Measurements from ENCODE around the gene KAT7. TPM values are rescaled to one million over a fixed set of nuclear protein-coding genes. Genes with fewer than 3 reads are reported as not detected.
"Not testable (repeated sequence)": the region's sequence is repeated elsewhere in the genome, so short reads cannot be mapped to it uniquely, and the experiment has no call there.

Gene KAT7
- polyA plus RNA-seq, 3 donors from 2014 or later, result 32.3 to 67.2 (median 37.9) TPM

- peaks cover 31% of the 10 kb centered on the region in 2 donors for H3K4me1 Mint-ChIP-seq
- H3K4me3 Mint-ChIP-seq, result no peak overlapping the region
- peak overlapping the region in 3 of 6 donors; percentile 15 to 45 (median 34) for H3K27ac Mint-ChIP-seq
- H3K9me3 Mint-ChIP-seq, result no peaks in the 10 kb centered on the region
- peaks cover 0 to 2% (median 1%) of the 10 kb centered on the region in 3 donors for H3K27me3 Mint-ChIP-seq (ENCODE audit: low read depth in 3 of 3)
- peaks cover 36 to 73% (median 48%) of the 10 kb centered on the region in 3 donors for H3K36me3 Mint-ChIP-seq
- no peak for DNase-seq
Measured at GRCh38 chr17:49823614-49824013, 35.1 kb downstream of the KAT7 start.

DNA sequence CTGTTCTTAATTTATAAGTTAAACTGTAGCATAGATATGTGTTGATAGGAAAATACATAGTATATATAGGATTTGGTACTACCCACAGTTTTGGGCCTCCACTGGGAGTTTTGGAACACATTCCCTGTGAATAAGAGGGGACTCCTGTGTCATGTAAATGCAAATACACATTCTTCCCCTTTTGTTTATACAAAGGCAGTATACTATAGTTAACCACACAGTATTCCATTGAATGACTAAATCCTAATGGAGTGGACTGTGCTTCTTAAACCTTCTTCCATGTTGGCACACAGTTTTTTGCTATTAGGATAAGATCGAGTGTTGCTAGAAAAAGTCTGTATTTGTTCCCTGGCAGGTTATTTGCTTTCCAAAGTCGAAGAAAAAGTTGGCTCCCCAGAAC lies 37.2 kb downstream of the KAT7 start:
- Mint-ChIP-seq H3K36me3 (peaks cover 35 to 81% (median 47%) of the 10 kb centered on the region in 3 donors), H3K9me3 (no peaks in the 10 kb centered on the region)

DNA sequence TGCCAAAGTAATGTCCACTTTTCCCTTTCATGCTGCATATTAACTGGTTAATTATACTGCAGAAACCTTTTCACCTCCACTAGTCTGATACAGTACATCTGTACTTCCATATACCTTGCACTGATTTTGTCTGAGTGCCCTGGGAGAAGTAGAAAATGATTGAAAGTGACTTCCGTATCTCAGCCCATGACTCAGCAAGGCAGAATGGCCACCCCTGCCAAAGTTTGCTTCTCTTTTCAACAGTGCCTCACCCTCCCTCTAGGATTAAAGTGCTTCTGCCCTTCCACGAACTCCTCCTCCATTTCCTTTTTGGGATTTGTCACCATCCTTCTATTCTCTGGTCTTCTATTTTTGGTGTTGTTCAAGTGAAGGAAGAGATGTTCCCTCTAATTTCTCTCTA lies 39.8 kb downstream of the KAT7 start:
- not testable (repeated sequence) for H3K4me3 Mint-ChIP-seq
- peaks cover 0 to 11% of the 10 kb centered on the region in 2 donors for H3K4me1 Mint-ChIP-seq

More for the DNA sequence above, 37.2 kb downstream of the KAT7 start:
- DNase-seq, result no peak
- H3K4me1 Mint-ChIP-seq, result peaks cover 12 to 14% of the 10 kb centered on the region in 2 donors
- peaks cover 0 to 1% (median 0%) of the 10 kb centered on the region in 3 donors for H3K27me3 Mint-ChIP-seq (ENCODE audit: low read depth in 3 of 3)
- H3K27ac Mint-ChIP-seq, result peak overlapping the region in 1 of 6 donors; percentile 16
- no peak overlapping the region for H3K4me3 Mint-ChIP-seq

DNA sequence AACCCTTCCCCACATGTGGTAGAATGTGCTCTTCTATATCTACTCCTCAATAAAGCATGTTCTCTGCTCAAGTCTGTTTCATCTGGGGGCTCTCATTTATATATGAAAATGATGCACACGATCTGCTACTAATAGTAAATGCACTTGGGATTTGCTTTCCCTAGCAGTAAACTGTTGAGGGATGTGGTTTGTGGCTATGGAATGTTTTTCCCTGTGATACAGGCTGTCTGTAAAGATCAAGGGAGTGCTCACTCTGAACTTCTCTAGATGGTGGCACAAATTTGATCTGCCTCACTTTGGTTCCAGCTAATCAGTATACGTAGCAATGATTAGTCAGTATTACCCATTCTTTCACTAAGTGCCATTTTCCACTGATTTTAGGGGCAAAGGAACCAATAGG lies 40.5 kb downstream of the KAT7 start:
- peaks cover 33 to 62% (median 39%) of the 10 kb centered on the region in 3 donors for H3K36me3 Mint-ChIP-seq
- H3K27me3 Mint-ChIP-seq (ENCODE audit: low read depth in 3 of 3), result peaks cover 0 to 3% (median 0%) of the 10 kb centered on the region in 3 donors
- DNase-seq, result no peak
- H3K9me3 Mint-ChIP-seq, result no peaks in the 10 kb centered on the region
- peaks cover 0 to 15% of the 10 kb centered on the region in 2 donors for H3K4me1 Mint-ChIP-seq
- peak overlapping the region in 3 of 6 donors; percentile 34 to 76 (median 37) for H3K27ac Mint-ChIP-seq
- H3K4me3 Mint-ChIP-seq, result no peak overlapping the region

More for the DNA sequence above, 39.8 kb downstream of the KAT7 start:
- Mint-ChIP-seq H3K36me3 (peaks cover 28 to 63% (median 46%) of the 10 kb centered on the region in 3 donors), H3K27ac (peak overlapping the region in 1 of 6 donors; percentile 56)
- DNase-seq; H3K9me3 Mint-ChIP-seq; H3K27me3 Mint-ChIP-seq (ENCODE audit: low read depth in 3 of 3): not testable (repeated sequence)

GRCh38 chr17:49830605-49831004 lies 42.1 kb downstream of the KAT7 start:
- Mint-ChIP-seq H3K9me3 (no peaks in the 10 kb centered on the region), H3K4me3 (no peak overlapping the region), H3K4me1 (peaks cover 0 to 18% of the 10 kb centered on the region in 2 donors), H3K36me3 (peaks cover 30 to 58% (median 36%) of the 10 kb centered on the region in 3 donors), H3K27me3 (ENCODE audit: low read depth in 3 of 3) (peaks cover 0 to 3% (median 0%) of the 10 kb centered on the region in 3 donors), H3K27ac (peak overlapping the region in 2 of 6 donors; percentile 8 to 76)
- no peak for DNase-seq

DNA sequence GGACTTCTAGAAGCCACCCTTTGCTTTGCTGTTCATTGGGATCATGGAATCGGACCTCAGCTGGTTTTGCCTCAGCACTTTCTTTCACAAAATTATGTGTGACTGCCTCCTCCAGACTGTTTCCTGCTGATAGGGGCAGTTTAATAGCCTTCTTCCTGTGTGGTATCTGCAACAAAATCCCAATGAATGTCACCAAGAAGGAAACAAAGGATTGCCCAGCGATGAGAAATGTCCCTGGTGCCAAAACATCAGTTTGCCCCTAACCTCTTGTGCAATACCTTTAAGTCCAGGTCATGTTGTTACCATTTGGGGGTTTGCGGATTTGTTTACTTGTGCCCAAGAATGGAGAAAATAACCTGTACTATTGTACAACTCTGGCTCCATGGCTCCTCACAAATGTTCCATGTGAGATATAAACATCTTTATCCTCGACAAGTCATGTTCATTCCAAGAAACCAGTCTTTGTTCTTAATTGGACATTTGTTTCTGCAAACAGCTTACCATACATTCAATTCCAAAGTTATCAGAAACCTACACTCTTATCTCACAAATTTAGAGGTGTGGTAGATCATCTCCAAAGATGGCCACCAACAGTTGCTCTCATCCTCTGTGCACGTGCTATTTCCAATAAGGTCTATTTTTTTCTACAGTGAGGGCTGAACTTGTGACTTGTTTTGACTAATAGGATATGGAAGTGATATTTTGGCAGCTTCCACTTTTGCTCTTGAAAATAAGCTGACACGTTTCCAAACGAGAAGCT lies 44.5 kb downstream of the KAT7 start:
- Mint-ChIP-seq H3K4me1 (peaks cover 4 to 27% of the 10 kb centered on the region in 2 donors), H3K27me3 (ENCODE audit: low read depth in 3 of 3) (peaks cover 0 to 3% (median 0%) of the 10 kb centered on the region in 3 donors), H3K9me3 (no peaks in the 10 kb centered on the region), H3K27ac (peak overlapping the region; percentile 1 to 62 (median 46)), H3K4me3 (no peak overlapping the region), H3K36me3 (peaks cover 19 to 44% (median 24%) of the 10 kb centered on the region in 3 donors)
- DNase-seq, result no peak

- Mint-ChIP-seq H3K9me3 (no peaks in the 10 kb centered on the region), H3K4me3 (no peak overlapping the region), H3K27me3 (ENCODE audit: low read depth in 3 of 3) (peaks cover 0 to 2% (median 0%) of the 10 kb centered on the region in 3 donors), H3K27ac (peak overlapping the region in 1 of 6 donors; percentile 17), H3K4me1 (peaks cover 4 to 27% of the 10 kb centered on the region in 2 donors), H3K36me3 (peaks cover 14 to 32% (median 14%) of the 10 kb centered on the region in 3 donors)
- no peak for DNase-seq
Measured at GRCh38 chr17:49834118-49834743, 45.8 kb downstream of the KAT7 start.

DNA sequence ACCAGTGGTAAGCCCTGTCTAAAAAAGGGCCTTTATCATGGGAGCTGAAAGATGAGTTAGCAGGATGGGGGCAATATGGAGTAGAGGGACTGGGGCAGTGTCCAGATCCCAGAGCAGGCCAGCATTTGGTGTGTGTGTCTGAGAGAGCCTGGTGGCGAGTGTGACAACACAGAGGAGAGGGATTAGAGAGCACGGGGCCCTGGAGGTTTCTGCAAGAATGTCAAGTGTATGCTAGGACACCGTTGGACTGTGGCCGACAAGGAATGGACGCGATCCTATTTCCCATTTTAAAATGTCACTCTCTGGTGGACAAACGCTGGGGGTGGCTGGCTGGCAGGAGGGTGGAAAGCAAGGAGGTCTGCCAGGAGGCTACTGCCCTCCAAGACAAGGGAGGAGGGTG lies 47.0 kb downstream of the KAT7 start:
- no peaks in the 10 kb centered on the region for H3K9me3 Mint-ChIP-seq
- peaks cover 0 to 2% (median 0%) of the 10 kb centered on the region in 3 donors for H3K27me3 Mint-ChIP-seq (ENCODE audit: low read depth in 3 of 3)
- H3K27ac Mint-ChIP-seq, result peak overlapping the region in 2 of 6 donors; percentile 35 to 67
- peaks cover 4 to 27% of the 10 kb centered on the region in 2 donors for H3K4me1 Mint-ChIP-seq
- H3K4me3 Mint-ChIP-seq, result no peak overlapping the region
- no peak for DNase-seq
- H3K36me3 Mint-ChIP-seq, result peaks cover 12 to 27% (median 14%) of the 10 kb centered on the region in 3 donors

DNA sequence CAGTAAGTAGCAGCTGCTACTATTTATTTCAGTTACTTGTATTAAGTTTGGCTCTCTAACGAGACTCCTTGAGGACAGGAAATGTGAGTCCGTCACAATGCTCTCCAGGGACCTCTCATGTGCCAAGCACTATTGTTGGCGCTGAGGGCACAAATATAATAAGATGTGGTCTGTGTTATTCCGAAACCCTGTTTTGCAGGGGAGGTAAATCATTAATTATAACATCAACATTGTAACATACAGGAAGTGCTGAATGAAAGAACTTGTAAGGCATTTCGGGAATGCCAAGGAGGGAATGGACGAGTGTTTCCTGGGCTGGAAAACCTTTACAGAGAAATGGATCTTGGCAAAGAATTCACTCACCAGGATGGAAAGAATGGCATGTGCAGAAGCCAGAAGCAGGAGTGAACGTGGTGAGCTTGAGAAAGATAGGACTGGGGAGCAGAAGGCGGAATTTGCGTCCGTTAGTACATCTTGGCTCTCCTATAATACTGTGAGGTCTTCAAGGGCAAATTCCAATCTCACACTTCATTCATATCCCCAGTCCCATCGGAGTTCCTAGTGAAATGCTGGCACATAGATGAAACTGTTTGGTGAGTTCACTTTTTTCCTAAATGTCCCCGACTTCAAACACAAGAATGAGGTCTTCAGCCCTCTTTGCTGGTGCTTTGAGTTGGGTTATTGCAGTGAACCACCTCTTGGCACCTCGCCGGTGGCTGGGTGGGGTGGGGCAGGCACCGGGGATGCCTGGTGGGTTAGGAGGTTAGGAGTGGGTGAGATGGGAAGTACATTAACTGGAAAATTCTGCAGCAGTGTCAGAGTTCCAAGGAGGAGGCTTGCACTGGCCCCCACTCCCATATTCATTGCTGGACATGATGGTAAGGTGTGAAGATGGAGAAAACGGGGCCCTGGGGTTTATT lies 47.9 kb downstream of the KAT7 start:
- Mint-ChIP-seq H3K4me1 (peaks cover 4 to 27% of the 10 kb centered on the region in 2 donors), H3K27me3 (ENCODE audit: low read depth in 3 of 3) (peaks cover 0 to 2% (median 0%) of the 10 kb centered on the region in 3 donors), H3K27ac (peak overlapping the region in 3 of 6 donors; percentile 13 to 67 (median 23)), H3K4me3 (no peak overlapping the region), H3K36me3 (peaks cover 9 to 25% (median 14%) of the 10 kb centered on the region in 3 donors), H3K9me3 (no peaks in the 10 kb centered on the region)
- no peak for DNase-seq

DNA sequence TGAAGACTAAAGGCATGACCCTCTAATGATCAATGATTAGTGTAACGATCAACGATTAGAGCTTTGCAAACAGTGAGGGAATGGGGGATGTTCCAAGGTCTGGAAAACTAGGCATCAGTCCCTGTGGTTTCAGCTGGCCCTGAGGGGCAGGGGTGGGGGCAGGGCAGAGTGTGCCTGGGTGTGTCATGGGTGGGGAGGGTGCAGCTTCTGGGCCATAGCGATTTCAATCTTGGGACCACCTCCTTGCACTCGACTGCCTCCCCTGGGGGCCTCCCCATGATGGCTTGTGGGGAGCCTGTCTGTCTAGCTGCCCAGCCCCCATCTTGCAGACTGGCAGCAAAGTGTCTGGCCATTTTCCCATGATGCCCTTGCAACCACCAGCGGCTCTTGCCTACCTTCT lies 51.0 kb downstream of the KAT7 start:
- Mint-ChIP-seq H3K9me3 (no peaks in the 10 kb centered on the region), H3K36me3 (peaks cover 6 to 20% (median 8%) of the 10 kb centered on the region in 3 donors), H3K4me3 (no peak overlapping the region), H3K27me3 (ENCODE audit: low read depth in 3 of 3) (no peaks in the 10 kb centered on the region), H3K4me1 (peaks cover 10 to 26% of the 10 kb centered on the region in 2 donors), H3K27ac (peak overlapping the region in 1 of 6 donors; percentile 34)
- DNase-seq, result no peak

DNA sequence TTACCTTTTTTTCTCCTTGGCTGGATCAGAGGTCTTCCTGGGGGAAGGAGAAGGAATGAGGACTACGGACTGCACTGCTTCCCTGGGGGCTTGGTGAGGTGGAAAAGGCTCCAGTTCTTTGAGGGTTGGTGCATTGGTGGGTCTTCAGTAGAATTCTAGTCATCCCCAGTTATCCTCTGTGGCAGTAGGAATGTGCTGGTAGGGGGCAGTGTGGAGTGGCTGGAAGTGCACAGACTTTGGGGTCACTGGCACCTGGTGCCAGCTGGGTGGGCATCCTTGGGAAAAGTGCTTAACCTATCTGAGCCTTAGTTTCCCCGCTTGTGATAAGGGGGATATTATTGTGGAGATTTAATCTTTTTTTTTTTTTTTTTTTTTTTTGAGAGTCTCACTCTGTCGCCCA lies 53.1 kb downstream of the KAT7 start:
- H3K27ac Mint-ChIP-seq, result no peak overlapping the region
- peaks cover 15 to 27% of the 10 kb centered on the region in 2 donors for H3K4me1 Mint-ChIP-seq
- H3K36me3 Mint-ChIP-seq, result peaks cover 4 to 6% (median 4%) of the 10 kb centered on the region in 3 donors
- no peak overlapping the region for H3K4me3 Mint-ChIP-seq
- no peaks in the 10 kb centered on the region for H3K27me3 Mint-ChIP-seq (ENCODE audit: low read depth in 3 of 3)
- DNase-seq, result no peak
- H3K9me3 Mint-ChIP-seq, result no peaks in the 10 kb centered on the region

GRCh38 chr17:49842371-49842770 lies 53.9 kb downstream of the KAT7 start:
- no peak for DNase-seq
- H3K4me3 Mint-ChIP-seq, result no peak overlapping the region
- no peaks in the 10 kb centered on the region for H3K9me3 Mint-ChIP-seq
- peak overlapping the region in 1 of 6 donors; percentile 42 for H3K27ac Mint-ChIP-seq
- H3K36me3 Mint-ChIP-seq, result peaks cover 4 to 6% (median 4%) of the 10 kb centered on the region in 3 donors
- H3K27me3 Mint-ChIP-seq (ENCODE audit: low read depth in 3 of 3), result no peaks in the 10 kb centered on the region
- H3K4me1 Mint-ChIP-seq, result peaks cover 15 to 27% of the 10 kb centered on the region in 2 donors

DNA sequence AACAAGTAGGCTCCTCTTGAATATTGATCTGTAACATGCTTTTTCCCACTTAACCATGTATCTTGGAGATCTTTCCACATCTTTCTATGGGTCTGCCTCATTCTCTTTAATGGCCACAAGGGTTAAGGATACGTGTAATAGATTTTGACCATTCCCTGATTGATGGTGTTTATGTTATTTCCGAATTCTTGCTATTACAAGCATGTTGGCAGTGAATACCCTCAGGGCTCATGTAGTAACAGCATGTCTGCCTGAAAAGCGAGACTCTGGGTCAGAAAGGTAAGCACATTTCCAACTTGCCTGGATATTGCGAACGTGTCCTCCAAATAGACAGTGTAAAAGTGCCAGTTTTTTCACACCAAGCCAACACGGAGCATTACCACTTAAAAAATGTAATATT lies 54.4 kb downstream of the KAT7 start:
- H3K4me1 Mint-ChIP-seq, result peaks cover 15 to 27% of the 10 kb centered on the region in 2 donors
- H3K9me3 Mint-ChIP-seq, result no peaks in the 10 kb centered on the region
- no peak for DNase-seq
- H3K27me3 Mint-ChIP-seq (ENCODE audit: low read depth in 3 of 3), result peaks cover 0 to 1% (median 0%) of the 10 kb centered on the region in 3 donors
- H3K27ac Mint-ChIP-seq, result peak overlapping the region in 1 of 6 donors; percentile 42
- H3K36me3 Mint-ChIP-seq, result peaks cover 4 to 6% (median 4%) of the 10 kb centered on the region in 3 donors
- H3K4me3 Mint-ChIP-seq, result no peak overlapping the region

All from immature natural killer cell (primary cell).